ENCODE measurements around the gene ZNF598. TPM values are rescaled to one million over a fixed set of nuclear protein-coding genes. Genes with fewer than 3 reads are reported as not detected.
A peak's percentile ranks its signal among the peaks of the same experiment; 100 is the strongest.

ZNF598 gene
- total RNA-seq, 1 experiment from 2014 or later, result 57.4 TPM

- no peaks in the 10 kb centered on the region for H3K27me3 ChIP-seq (ENCODE audit: insufficient read depth, low read length)
- H3K36me3 ChIP-seq (ENCODE audit: control insufficient read depth in 1 of 2, insufficient read depth in 2 of 2, low read length in 2 of 2), result peaks cover 6 to 14% of the 10 kb centered on the region in 2 experiments; a peak in 2 of 4 replicates
- ATAC-seq, result no peak
- H3K9ac ChIP-seq (ENCODE audit: low read length), result peak overlapping the region; percentile 96
- no peaks in the 10 kb centered on the region for H4K20me1 ChIP-seq (ENCODE audit: insufficient read depth)
- intact Hi-C loops (cut with micrococcal nuclease), result no loop called here
- DNase-seq (ENCODE audit: low read depth, low spot score), result no peak
- peaks cover 20% of the 10 kb centered on the region for H3K79me2 ChIP-seq (ENCODE audit: insufficient read depth, low read length)
- H3K27ac ChIP-seq (ENCODE audit: low read depth, low read length), result peak overlapping the region; percentile 84
- ChIA-PET CTCF (no interaction called here), POLR2A (interaction anchor here (12.5 kb wide), 1 partner anchor 20 kb away, joined by 104 read pairs; the partner anchor contains the start of genes RNF151 and RPS2), RAD21 (ENCODE audit: low non-redundant PET in 1 of 2, low total read pairs in 2 of 2, uncharacterized antibody in 2 of 2, unreplicated experiment in 2 of 2) (no interaction called here)
- no peak for TF ChIP-seq ATF3 (IDR thresholded peaks at IDR 0.05)
- no peak for TF ChIP-seq TCF7L2 (IDR thresholded peaks at IDR 0.05; ENCODE audit: borderline replicate concordance, extremely low read depth, insufficient read depth, insufficient read length)
- no peak for TF ChIP-seq ZFX (IDR thresholded peaks at IDR 0.05)
- TF ChIP-seq SRF (IDR thresholded peaks at IDR 0.05; ENCODE audit: low read depth), result no peak
- TF ChIP-seq MAX (IDR thresholded peaks at IDR 0.05), result no peak
- TF ChIP-seq EZH2 (IDR thresholded peaks at IDR 0.05), result no peak
- no peak for TF ChIP-seq YY1 (IDR thresholded peaks at IDR 0.05; ENCODE audit: extremely low read depth, insufficient replicate concordance, low read depth, low read length)
- no peak for TF ChIP-seq ZBTB33 (IDR thresholded peaks at IDR 0.05; ENCODE audit: extremely low read depth, insufficient replicate concordance, low read length)
- TF ChIP-seq CEBPB (IDR thresholded peaks at IDR 0.05; ENCODE audit: low read depth), result no peak
- no peak for TF ChIP-seq ZNF274 (IDR thresholded peaks at IDR 0.05; ENCODE audit: low read depth, low read length)
- TF ChIP-seq FOSL1 (IDR thresholded peaks at IDR 0.05; ENCODE audit: low read depth), result no peak
- no peak for TF ChIP-seq CBX3 (IDR thresholded peaks at IDR 0.05; ENCODE audit: low read depth)
- no peak for TF ChIP-seq RAD21 (IDR thresholded peaks at IDR 0.05; ENCODE audit: low read depth)
- no peak for TF ChIP-seq SP1 (IDR thresholded peaks at IDR 0.05; ENCODE audit: low read depth)
- TF ChIP-seq EGR1 (IDR thresholded peaks at IDR 0.05; ENCODE audit: low read depth), result no peak
- H3K9me2 ChIP-seq (ENCODE audit: insufficient read depth), result no peaks in the 10 kb centered on the region
- no TSS peak for BruUV-seq (replicated peaks)
- no peaks in the 10 kb centered on the region for H3K9me3 ChIP-seq (ENCODE audit: control insufficient read depth in 1 of 2, insufficient read depth in 1 of 2, low read depth in 1 of 2, low read length in 2 of 2)
- peak overlapping the region; percentile 95 for H3K4me2 ChIP-seq (ENCODE audit: low read length)
- peaks cover 41 to 57% of the 10 kb centered on the region in 2 experiments for H3K4me1 ChIP-seq (ENCODE audit: control insufficient read depth in 1 of 2, insufficient read depth in 2 of 2, low read length in 2 of 2)
- no peak overlapping the region for H2AFZ ChIP-seq (ENCODE audit: low read depth, low read length, poor library complexity, severe bottlenecking)
- peak overlapping the region; percentile 84 to 97 for H3K4me3 ChIP-seq (replicated peaks in 1 of 2; ENCODE audit: low read depth in 1 of 2, low read length in 2 of 2)
Observed at GRCh38 chr16:1985466-1986150, 24.0 kb downstream of the ZNF598 start.
